Measurements from ENCODE around the gene DNAJB13. TPM values are rescaled to one million over a fixed set of nuclear protein-coding genes. Genes with fewer than 3 reads are reported as not detected.

Gene DNAJB13
- total and polyA plus RNA-seq, 10 of the 15 experiments (the other 5 are each of a cell fraction or from before 2014, with no cell fraction given) = 0.07 to 0.76 (median 0.15) TPM; not detected in 7

DNA sequence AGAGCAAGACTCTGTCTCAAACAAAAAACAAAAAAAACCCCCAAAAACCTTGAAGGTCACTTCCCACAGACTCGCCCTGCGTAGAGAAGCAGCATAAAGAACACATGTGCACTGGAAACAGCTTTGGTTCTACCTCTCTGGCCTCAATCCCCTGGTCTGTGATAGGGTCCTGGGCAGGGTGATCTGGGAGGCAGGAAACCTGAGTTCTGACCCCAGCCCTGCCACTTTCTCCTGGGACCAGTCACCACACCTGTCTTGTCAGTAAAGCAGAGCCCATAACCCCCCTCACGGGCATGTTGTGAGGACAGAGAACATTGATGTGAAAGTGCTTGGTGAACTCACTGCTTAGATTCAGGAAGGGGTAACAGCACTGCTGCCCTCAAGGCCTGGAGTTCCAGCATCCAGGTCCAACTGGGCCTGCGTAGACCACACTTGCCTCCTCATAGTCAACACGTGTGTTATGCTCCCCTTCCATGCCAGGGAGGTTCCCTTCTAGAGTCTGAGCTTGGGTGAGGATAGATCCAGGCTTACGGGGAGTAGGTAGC, 20.4 kb downstream of the DNAJB13 start (continued):
- TF ChIP-seq, protein P1, sequence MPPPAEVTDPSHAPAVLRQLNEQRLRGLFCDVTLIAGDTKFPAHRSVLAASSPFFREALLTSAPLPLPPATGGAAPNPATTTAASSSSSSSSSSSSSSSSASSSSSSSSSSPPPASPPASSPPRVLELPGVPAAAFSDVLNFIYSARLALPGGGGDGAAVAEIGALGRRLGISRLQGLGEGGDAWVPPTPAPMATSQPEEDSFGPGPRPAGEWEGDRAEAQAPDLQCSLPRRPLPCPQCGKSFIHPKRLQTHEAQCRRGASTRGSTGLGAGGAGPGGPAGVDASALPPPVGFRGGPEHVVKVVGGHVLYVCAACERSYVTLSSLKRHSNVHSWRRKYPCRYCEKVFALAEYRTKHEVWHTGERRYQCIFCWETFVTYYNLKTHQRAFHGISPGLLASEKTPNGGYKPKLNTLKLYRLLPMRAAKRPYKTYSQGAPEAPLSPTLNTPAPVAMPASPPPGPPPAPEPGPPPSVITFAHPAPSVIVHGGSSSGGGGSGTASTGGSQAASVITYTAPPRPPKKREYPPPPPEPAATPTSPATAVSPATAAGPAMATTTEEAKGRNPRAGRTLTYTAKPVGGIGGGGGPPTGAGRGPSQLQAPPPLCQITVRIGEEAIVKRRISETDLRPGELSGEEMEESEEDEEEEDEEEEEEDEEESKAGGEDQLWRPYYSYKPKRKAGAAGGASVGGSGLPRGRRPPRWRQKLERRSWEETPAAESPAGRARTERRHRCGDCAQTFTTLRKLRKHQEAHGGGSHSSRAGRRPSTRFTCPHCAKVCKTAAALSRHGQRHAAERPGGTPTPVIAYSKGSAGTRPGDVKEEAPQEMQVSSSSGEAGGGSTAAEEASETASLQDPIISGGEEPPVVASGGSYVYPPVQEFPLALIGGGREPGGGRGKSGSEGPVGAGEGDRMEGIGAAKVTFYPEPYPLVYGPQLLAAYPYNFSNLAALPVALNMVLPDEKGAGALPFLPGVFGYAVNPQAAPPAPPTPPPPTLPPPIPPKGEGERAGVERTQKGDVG (CRISPR knock-in tag; IDR thresholded peaks at IDR 0.05) = no peak
- peak; percentile 42; the same call in 1 of the 3 replicates for TF ChIP-seq POU2F2 (IDR thresholded peaks at IDR 0.05; ENCODE audit: borderline replicate concordance, low read depth, low read length)
- peak; percentile 51; the same call in 1 of the 2 replicates for TF ChIP-seq POLR2AphosphoS5 (IDR thresholded peaks at IDR 0.05; ENCODE audit: low read length)
- TF ChIP-seq YY1 (IDR thresholded peaks at IDR 0.05; ENCODE audit: low read depth, low read length) = no peak
- no peak for TF ChIP-seq RB1 (IDR thresholded peaks at IDR 0.05; ENCODE audit: borderline replicate concordance)

DNA sequence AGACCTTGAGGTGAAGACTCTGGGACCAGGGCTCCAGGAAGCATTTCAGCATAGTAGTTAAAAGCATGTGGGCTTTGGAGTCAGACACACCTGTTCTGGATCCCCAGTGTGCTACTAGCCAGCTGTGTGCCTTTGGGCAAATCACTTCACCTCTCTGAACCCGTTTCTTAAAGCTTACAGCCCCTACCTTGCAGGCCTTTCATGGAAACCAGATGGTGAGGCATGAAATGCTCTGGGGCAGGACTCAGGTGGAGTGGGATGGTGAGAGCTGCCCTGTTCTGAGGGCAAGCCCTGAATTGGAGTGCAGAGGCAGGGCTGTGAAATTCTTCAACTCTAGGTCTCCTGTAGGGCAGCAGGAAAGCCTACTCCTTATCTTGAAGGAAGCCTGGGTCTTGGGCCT, 21.4 kb downstream of the DNAJB13 start:
- RAD21 ChIA-PET (ENCODE audit: unreplicated experiment) = interaction anchor here (0.9 to 1.7 kb wide), 4 partner anchors 8 to 199 kb away, joined by 3 read pairs; partner anchors contain the start of genes PPME1 and UCP2
- ATAC-seq = no peak
- Histone ChIP-seq H3K4me2 (ENCODE audit: control insufficient read depth, insufficient read depth) (no peak overlapping the region), H3K4me1 (ENCODE audit: control insufficient read depth, insufficient read depth, low read length) (peaks cover 9% of the 10 kb centered on the region), H3K27ac (ENCODE audit: control insufficient read depth, insufficient read depth) (no peak overlapping the region), H4K20me1 (ENCODE audit: control insufficient read depth, insufficient read depth) (no peaks in the 10 kb centered on the region), H3K4me3 (no peak overlapping the region), H3K79me2 (ENCODE audit: control insufficient read depth, insufficient read depth, low read length) (no peaks in the 10 kb centered on the region), H3K36me3 (ENCODE audit: control insufficient read depth in 2 of 2, insufficient read depth in 2 of 2, low read length in 1 of 2) (peaks cover 17 to 19% of the 10 kb centered on the region in 2 experiments), H2AFZ (ENCODE audit: control insufficient read depth, low read depth, low read length) (no peak overlapping the region), H3K27me3 (replicated peaks in 1 of 2; ENCODE audit: control insufficient read depth in 2 of 2, insufficient read depth in 2 of 2, low read length in 1 of 2) (no peaks in the 10 kb centered on the region), H3K9me3 (replicated peaks; ENCODE audit: control insufficient read depth, insufficient read depth, low read length) (no peaks in the 10 kb centered on the region), H3K9ac (ENCODE audit: control insufficient read depth, insufficient read depth, low read length) (no peak overlapping the region)
- intact Hi-C loops (cut with micrococcal nuclease; ENCODE audit: unreplicated experiment) (no loop called here), in situ Hi-C loops (cut with MboI) (no loop called here)
- BruUV-seq (replicated peaks) = no TSS peak
- SMC1A ChIA-PET (ENCODE audit: uncharacterized antibody, unreplicated experiment) = interaction anchor here (0.9 to 2.7 kb wide), 4 partner anchors 8 to 75 kb away, joined by 3 to 7 read pairs (median 6); no protein-coding TSS in a partner anchor
- CTCF ChIA-PET = interaction anchor here (0.6 to 1.7 kb wide), 5 partner anchors 9 to 82 kb away, joined by 3 to 5 read pairs (median 3); no protein-coding TSS in a partner anchor
- no peak for DNase-seq (ENCODE audit: low read depth, low spot score)
- POLR2A ChIA-PET = interaction anchor here (1.7 kb wide), 1 partner anchor 10 kb away, joined by 5 read pairs; the partner anchor contains the start of gene UCP2
- no peak for TF ChIP-seq BCL11A (IDR thresholded peaks at IDR 0.05; ENCODE audit: low read depth, low read length)
- 0 out of 2 replicates have a peak, but pooled peaks have one; percentile 16 for TF ChIP-seq POLR2A (IDR thresholded peaks at IDR 0.05; ENCODE audit: low read depth, low read length)
- WGBS (ENCODE audit: insufficient coverage, insufficient replicate concordance, low lambda C conversion rate, missing lambda C conversion rate) = 0% methylated on average over 1 of the region's 1 CpG
- FAIRE-seq = no peak

All from GM12878 (cell line).